ENCODE results near the gene SUSD4.
"Not testable (repeated sequence)": the region's sequence is repeated elsewhere in the genome, so short reads cannot be mapped to it uniquely, and the experiment has no call there.

SUSD4 gene

GRCh38 chr1:223285452-223285851, 78.5 kb downstream of the SUSD4 start:
- H3K36me3 ChIP-seq (ENCODE audit: low read depth), result no peaks in the 10 kb centered on the region
- H3K27me3 ChIP-seq (ENCODE audit: insufficient read depth, poor library complexity, severe bottlenecking), result no peaks in the 10 kb centered on the region
- H3K27ac ChIP-seq (ENCODE audit: poor library complexity, severe bottlenecking), result no peak overlapping the region
- ATAC-seq (ENCODE audit: low read depth) (no peak), DNase-seq (ENCODE audit: low spot score) (no peak)
- no peaks in the 10 kb centered on the region for H3K9me3 ChIP-seq (ENCODE audit: severe bottlenecking)
- TF ChIP-seq, protein P1, sequence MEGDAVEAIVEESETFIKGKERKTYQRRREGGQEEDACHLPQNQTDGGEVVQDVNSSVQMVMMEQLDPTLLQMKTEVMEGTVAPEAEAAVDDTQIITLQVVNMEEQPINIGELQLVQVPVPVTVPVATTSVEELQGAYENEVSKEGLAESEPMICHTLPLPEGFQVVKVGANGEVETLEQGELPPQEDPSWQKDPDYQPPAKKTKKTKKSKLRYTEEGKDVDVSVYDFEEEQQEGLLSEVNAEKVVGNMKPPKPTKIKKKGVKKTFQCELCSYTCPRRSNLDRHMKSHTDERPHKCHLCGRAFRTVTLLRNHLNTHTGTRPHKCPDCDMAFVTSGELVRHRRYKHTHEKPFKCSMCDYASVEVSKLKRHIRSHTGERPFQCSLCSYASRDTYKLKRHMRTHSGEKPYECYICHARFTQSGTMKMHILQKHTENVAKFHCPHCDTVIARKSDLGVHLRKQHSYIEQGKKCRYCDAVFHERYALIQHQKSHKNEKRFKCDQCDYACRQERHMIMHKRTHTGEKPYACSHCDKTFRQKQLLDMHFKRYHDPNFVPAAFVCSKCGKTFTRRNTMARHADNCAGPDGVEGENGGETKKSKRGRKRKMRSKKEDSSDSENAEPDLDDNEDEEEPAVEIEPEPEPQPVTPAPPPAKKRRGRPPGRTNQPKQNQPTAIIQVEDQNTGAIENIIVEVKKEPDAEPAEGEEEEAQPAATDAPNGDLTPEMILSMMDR (IDR thresholded peaks at IDR 0.05; ENCODE audit: poor library complexity, severe bottlenecking), result no peak
- H3K4me3 ChIP-seq (ENCODE audit: severe bottlenecking), result no peak overlapping the region
- H3K4me1 ChIP-seq (ENCODE audit: insufficient read depth, poor library complexity, severe bottlenecking), result no peaks in the 10 kb centered on the region

- not testable (repeated sequence) for H3K27ac ChIP-seq (ENCODE audit: poor library complexity, severe bottlenecking); ATAC-seq (ENCODE audit: low read depth); H3K9me3 ChIP-seq (ENCODE audit: severe bottlenecking); H3K4me1 ChIP-seq (ENCODE audit: insufficient read depth, poor library complexity, severe bottlenecking); DNase-seq (ENCODE audit: low spot score); H3K27me3 ChIP-seq (ENCODE audit: insufficient read depth, poor library complexity, severe bottlenecking); H3K4me3 ChIP-seq (ENCODE audit: severe bottlenecking); H3K36me3 ChIP-seq (ENCODE audit: low read depth)
Measured at GRCh38 chr1:223283697-223284096, 80.3 kb downstream of the SUSD4 start.

DNA sequence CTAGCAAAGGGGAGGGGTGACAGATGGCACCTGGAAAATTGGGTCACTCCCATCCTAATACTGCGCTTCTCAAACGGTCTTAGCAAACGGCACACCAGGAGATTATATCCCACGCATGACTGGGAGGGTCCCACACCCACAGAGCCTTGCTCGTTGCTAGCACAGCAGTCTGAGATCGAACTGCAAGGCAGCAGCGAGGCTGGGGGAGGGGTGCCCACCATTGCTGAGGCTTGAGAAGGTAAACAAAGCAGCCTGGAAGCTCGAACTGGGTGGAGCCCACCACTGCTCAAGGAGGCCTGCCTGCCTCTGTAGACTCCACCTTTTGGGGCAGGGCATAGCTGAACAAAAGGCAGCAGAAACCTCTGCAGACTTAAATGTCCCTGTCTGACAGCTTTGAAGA, 85.7 kb downstream of the SUSD4 start:
- DNase-seq (ENCODE audit: low spot score); H3K4me1 ChIP-seq (ENCODE audit: insufficient read depth, poor library complexity, severe bottlenecking); H3K9me3 ChIP-seq (ENCODE audit: severe bottlenecking); H3K27ac ChIP-seq (ENCODE audit: poor library complexity, severe bottlenecking); ATAC-seq (ENCODE audit: low read depth); H3K4me3 ChIP-seq (ENCODE audit: severe bottlenecking); H3K27me3 ChIP-seq (ENCODE audit: insufficient read depth, poor library complexity, severe bottlenecking); H3K36me3 ChIP-seq (ENCODE audit: low read depth): not testable (repeated sequence)

GRCh38 chr1:223276029-223276428, 87.9 kb downstream of the SUSD4 start:
- H3K27me3 ChIP-seq (ENCODE audit: insufficient read depth, poor library complexity, severe bottlenecking), result no peaks in the 10 kb centered on the region
- H3K36me3 ChIP-seq (ENCODE audit: low read depth), result no peaks in the 10 kb centered on the region
- H3K4me1 ChIP-seq (ENCODE audit: insufficient read depth, poor library complexity, severe bottlenecking), result no peaks in the 10 kb centered on the region
- H3K27ac ChIP-seq (ENCODE audit: poor library complexity, severe bottlenecking), result no peak overlapping the region
- no peak overlapping the region for H3K4me3 ChIP-seq (ENCODE audit: severe bottlenecking)
- ATAC-seq (ENCODE audit: low read depth) (no peak), DNase-seq (ENCODE audit: low spot score) (no peak)
- no peaks in the 10 kb centered on the region for H3K9me3 ChIP-seq (ENCODE audit: severe bottlenecking)
- TF ChIP-seq, protein P1 (IDR thresholded peaks at IDR 0.05; ENCODE audit: poor library complexity, severe bottlenecking), result no peak

- TF ChIP-seq, protein P1 (IDR thresholded peaks at IDR 0.05; ENCODE audit: poor library complexity, severe bottlenecking), result no peak
- no peak overlapping the region for H3K4me3 ChIP-seq (ENCODE audit: severe bottlenecking)
- H3K9me3 ChIP-seq (ENCODE audit: severe bottlenecking), result no peaks in the 10 kb centered on the region
- DNase-seq (ENCODE audit: low spot score) (no peak), ATAC-seq (ENCODE audit: low read depth) (no peak)
- H3K27me3 ChIP-seq (ENCODE audit: insufficient read depth, poor library complexity, severe bottlenecking), result no peaks in the 10 kb centered on the region
- H3K36me3 ChIP-seq (ENCODE audit: low read depth), result no peaks in the 10 kb centered on the region
- no peaks in the 10 kb centered on the region for H3K4me1 ChIP-seq (ENCODE audit: insufficient read depth, poor library complexity, severe bottlenecking)
- no peak overlapping the region for H3K27ac ChIP-seq (ENCODE audit: poor library complexity, severe bottlenecking)
Measured at GRCh38 chr1:223273511-223273910, 90.5 kb downstream of the SUSD4 start.

DNA sequence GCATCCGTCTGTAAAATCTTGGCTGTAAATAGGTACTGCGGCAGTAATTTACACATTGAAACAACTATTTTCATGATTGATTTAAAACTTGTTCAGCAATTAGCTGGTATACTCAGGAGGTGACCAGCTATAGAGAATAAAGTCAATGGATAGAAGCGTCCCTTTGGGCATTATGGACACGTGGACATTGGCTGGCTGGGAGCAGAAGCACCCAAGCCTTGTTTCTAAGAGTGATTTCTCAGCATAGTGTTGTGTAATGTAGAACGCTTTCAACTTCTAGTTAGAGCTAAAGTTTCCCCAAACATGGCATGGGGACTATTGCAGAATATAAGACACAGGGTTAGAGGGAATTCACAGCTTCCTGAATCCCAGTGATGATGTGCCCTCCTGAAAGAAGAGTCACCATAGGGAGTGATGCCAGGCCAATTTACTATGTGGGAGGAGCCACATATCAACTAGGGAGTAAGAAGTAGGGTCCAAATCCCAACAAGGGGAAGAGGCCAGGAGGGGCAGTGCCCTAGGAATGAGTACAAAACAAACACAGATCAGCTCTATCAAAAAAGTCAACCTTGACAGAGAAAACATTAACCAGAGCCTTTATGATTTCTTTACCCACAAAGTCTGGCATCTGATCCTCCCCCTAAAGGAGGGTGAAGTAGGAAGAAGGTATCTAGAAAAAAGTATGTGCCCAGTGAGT, 92.7 kb downstream of the SUSD4 start:
- Histone ChIP-seq H3K36me3 (ENCODE audit: low read depth) (no peaks in the 10 kb centered on the region), H3K4me1 (ENCODE audit: insufficient read depth, poor library complexity, severe bottlenecking) (no peaks in the 10 kb centered on the region), H3K9me3 (ENCODE audit: severe bottlenecking) (no peaks in the 10 kb centered on the region), H3K27me3 (ENCODE audit: insufficient read depth, poor library complexity, severe bottlenecking) (no peaks in the 10 kb centered on the region), H3K27ac (ENCODE audit: poor library complexity, severe bottlenecking) (no peak overlapping the region), H3K4me3 (ENCODE audit: severe bottlenecking) (no peak overlapping the region)
- TF ChIP-seq, protein P1 (IDR thresholded peaks at IDR 0.05; ENCODE audit: poor library complexity, severe bottlenecking), result no peak
- DNase-seq (ENCODE audit: low spot score) (no peak), ATAC-seq (ENCODE audit: low read depth) (no peak)
